ENCODE results near the gene LGALS1.

The LGALS1 gene

DNA sequence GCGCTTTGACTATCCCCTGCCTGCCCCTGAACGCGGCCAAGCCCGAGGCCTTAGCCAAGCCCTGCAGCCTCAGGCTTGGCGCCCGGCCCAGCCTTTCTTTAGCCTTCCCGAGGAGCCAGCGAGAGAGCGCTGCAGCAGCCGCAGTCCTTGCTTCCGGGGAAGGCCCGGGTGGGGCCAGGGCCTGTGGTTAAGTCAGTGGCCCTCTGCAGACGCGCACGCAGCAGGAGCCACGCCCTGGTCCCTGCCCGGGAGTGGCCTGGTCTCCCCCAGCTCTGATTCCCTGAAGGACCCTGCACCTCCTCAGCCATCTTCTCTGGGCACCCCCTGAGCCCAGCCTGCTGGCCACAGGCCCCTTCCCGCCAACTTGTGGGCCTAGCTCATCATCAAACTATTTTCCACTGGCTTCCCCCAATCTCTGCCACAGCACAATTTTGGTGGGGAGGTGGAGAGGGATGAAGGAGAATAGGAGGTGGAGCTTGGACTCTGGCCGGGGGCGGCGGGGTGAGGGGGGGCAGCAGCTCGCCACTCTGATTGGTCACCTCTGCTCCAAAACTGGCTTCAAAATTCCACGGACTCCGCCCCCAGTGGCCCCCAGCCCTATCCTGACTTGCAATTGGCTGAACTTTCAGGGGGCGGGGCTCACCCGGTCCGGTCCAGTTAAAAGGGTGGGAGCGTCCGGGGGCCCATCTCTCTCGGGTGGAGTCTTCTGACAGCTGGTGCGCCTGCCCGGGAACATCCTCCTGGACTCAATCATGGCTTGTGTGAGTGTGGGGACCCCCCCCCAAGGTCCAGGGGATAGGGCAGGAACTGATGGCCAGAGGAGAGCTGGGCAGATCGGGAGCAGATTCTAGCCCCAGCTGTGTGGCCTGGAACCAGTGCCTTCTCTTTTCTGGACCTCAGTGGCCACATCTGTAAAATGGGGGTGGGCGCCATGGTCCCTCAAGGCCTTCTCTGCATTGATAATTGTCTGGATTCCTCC is at the start of gene LGALS1:
TSS of gene LGALS1 (plus strand) at position 686 of the 979 bp plus-strand sequence. CDS start at position 753, 67 bp downstream.
- DNase-seq (ENCODE audit: low spot score) = peak; percentile 65

DNA sequence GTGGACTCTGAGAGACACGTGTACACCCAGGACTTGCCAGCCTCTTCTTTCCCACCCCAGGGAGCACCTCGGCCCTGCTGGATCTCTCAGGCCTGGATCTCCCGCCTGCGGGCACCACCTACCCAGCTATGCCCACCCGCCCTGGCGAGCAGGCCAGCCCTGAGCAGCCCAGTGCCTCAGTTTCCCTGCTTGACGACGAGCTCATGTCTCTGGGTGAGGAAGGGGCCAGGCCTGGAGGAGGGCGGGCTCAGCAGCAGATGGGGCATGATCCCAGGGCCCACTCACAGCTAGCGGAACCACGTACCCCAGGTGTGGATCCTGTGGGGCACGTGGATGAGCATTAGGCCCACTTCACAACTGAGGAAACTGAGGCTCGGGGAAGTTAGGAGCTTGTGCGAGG is 49.7 kb upstream of the LGALS1 start:
- no peak for DNase-seq (ENCODE audit: low spot score)

DNA sequence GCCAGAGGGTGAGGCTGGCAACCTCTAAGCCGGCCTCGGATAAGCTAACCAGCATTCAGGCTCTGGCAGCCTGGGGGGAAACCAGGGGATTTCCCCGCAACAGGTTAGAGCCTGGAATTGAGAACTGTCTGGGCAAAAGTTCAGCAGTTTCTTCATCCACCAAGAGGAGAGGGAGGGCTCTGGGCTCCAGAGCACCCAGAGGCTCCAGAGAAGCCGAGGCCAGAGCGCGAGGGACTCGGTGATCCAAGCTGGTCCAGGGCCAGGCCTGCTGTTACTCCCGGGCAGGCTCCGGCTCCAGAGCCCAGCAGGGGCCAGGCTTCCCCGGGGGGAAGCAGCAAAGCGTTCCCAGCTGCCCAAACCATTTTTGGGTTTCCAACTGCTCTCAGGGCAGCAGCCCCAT is 49.3 kb upstream of the LGALS1 start:
- no peak for DNase-seq (ENCODE audit: low spot score)

DNA sequence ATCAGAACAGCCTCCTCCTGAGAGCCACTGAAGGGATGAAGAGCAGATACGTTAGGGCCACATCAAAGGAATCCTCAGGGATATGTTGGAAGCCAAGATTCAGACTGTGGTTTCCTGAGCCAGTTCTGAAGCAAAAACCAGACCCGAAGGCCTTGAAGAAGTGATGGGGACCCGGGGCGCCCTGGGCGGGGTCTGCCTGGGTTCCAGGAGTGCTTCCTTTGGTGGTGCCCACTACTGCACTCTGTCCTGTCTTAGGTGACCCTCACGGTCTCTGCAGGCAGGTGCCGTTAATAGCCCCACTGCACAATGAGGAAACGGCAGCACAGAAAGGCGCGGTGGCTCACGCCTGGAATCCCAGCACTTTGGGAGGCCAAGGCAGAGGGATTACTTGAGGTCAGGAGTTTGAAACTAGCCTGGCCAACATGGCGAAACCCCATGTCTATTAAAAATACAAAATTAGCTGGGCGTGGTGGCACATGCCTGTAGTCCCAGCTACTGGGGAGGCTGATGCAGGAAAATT is 48.8 kb upstream of the LGALS1 start:
- no peak for DNase-seq (ENCODE audit: low spot score)

DNA sequence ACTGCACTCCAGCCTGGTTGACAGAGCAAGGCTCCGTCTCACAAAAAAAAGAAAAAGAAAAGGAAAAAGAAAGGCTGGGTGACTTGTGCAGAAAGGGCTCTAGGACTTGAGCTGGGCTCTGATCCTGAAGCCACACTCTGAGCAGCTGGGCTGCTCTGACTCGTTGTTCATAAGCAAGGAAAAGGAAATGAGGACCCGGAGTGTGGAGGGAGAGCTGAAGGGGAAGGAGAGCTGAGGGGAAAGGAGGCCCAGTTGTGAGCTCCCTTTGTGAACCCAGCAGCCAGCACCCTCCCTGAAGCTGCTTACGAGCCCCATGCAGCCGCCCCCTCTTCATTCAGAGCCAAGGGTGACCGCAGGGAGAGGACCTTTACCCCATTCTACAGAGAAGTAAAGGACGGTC is 48.3 kb upstream of the LGALS1 start:
- DNase-seq (ENCODE audit: low spot score) = no peak

DNA sequence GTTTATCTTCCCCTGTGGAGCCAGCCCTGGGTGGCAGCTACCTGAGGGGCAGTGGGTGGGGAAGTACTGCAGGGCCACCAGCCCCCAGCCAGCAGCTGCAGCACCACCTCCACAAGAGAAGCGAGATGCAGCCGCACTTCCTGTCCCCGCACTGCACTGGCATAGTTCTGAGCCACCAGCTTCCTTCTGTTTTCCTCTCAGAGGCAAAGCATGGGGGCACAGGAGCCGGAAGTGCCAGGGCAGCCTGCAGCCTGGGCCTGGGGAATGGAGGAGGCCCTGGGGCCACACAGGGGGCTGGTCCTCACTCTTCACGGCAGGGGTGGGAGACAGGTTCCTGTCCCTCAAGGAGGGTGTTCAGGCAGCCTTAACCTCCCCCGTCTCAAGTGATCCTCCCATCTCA is 47.9 kb upstream of the LGALS1 start:
- peak; percentile 55 for DNase-seq (ENCODE audit: low spot score)

DNA sequence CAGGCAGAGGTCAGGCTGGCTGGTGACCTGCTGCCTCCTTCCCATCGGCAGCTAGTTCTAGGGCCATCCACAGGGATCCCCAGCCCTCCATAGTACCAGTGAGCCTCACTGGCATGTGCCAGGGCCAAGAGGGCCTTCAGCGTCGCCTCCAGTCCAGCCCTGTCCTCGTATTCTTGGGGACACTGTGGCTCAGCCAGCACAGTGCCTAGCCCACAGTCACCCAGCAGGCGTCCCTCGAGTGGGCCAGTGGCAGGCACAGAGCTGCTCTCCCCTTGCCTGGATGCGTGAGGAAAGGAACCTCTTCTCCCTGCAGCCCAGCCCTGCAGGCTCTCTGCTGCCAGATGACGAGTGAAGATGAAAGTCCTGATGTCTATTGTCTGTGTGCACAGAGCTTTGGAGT is 46.6 kb upstream of the LGALS1 start:
- no peak for DNase-seq (ENCODE audit: low spot score)

DNA sequence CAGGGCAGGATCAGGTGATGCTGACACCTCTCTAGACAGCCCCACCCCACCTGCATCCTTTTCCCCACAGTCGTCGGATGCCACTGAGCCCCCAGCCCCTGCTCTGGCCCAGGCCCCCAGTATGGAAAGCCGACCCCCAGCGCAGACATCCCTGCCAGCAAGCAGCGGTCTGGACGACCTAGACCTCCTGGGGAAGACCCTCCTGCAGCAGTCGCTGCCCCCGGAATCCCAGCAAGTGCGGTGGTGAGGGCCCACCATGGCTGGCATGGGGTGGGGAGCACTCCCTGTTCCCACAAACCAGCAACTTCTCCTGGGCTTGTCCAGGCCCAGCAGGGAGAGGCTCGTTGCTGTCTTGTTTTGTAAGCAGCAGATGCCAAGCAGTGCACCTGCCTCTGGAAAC is 45.5 kb upstream of the LGALS1 start:
- no peak for DNase-seq (ENCODE audit: low spot score)

DNA sequence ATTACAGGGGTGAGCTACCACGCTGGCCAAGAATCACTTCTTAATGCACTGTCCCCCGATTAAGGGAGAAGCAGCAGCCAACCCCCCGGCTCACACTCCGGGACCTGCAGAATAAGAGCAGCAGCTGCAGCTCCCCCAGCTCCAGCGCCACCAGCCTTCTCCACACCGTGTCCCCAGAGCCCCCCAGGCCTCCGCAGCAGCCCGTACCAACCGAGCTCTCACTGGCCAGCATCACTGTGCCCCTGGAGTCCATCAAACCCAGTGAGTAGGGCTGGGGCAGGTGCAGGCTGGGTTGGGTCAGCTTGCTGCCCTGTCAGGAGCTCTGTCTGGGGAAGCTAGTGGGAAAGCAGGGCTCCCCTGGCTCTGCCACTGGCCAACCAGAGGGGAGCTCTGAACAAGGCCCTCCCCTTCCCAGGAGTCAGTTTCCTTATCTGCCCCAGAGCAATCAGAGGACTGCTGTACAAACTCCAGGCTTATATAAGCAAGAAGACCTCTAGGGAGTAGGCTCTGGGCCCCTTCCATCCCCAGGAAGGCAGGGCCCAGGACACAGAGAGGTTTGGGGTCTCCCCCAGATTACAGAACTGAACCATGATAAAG is 44.5 kb upstream of the LGALS1 start:
- no peak for DNase-seq (ENCODE audit: low spot score)

DNA sequence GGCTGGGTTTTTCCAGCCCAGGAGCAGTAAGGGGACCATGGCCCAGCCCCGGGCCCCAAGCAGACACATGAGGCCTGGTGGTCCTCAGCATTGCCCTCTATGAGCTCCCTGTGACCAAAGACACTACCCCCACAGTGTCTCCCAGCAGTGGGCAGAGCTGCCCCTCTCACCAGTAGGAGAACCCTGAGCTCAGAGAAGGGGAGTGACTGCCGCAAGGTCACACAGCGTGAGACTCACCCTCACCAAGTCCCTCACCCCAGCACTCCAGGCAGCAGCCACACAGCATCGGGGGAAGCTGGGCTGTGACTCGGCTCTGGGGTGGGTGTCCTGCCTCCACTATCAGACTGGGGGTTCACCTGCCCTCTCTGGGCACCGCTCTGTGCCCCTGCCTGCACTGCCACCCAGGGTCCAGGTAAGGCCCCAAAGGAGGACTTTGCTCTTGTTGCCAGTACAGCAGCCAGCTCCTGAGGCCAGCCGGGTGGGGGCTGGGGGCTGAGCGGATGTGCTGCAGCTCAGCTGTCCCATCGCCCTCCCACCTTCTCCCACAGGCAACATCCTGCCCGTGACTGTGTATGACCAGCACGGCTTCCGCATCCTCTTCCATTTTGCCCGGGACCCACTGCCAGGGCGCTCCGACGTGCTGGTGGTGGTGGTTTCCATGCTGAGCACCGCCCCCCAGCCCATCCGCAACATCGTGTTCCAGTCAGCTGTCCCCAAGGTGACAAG is 43.8 kb upstream of the LGALS1 start:
- DNase-seq (ENCODE audit: low spot score) = no peak

DNA sequence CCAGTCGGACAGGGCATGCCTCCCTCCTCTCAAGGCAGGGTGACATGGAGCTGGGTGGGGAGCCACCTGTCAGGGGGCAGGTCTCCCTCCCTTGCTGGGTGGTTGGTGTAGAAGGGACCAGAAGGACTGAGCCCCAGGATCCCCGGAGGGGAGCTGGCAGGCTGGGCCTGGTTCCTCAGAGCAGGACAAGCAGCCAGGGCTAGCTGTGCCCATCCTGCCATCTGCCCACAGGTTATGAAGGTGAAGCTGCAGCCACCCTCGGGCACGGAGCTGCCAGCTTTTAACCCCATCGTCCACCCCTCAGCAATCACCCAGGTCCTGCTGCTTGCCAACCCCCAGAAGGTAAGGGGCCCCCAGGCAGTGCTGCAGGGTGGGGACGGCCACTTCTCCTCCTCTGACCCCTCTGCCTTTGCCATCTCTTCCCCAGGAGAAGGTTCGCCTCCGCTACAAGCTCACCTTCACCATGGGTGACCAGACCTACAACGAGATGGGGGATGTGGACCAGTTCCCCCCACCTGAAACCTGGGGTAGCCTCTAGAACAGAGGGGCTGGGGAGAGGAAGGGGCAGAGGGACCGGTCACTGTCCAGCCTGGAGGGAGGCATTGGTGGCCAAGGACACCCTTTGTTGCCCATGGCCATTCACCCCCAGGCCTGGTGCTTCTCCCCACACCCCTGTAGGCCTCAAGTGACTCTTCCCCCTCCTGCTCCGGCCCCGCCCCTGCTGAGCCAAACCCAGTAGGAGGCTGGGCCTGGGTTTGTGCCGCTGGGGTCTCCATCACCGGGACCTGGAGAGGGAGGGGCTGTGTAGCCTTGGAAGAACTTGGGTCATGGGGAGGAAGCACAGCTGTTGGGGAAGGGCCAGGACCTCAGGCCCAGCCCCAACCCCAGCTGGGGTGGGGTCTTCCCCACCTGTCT is 43.0 kb upstream of the LGALS1 start:
- no peak for DNase-seq (ENCODE audit: low spot score)

DNA sequence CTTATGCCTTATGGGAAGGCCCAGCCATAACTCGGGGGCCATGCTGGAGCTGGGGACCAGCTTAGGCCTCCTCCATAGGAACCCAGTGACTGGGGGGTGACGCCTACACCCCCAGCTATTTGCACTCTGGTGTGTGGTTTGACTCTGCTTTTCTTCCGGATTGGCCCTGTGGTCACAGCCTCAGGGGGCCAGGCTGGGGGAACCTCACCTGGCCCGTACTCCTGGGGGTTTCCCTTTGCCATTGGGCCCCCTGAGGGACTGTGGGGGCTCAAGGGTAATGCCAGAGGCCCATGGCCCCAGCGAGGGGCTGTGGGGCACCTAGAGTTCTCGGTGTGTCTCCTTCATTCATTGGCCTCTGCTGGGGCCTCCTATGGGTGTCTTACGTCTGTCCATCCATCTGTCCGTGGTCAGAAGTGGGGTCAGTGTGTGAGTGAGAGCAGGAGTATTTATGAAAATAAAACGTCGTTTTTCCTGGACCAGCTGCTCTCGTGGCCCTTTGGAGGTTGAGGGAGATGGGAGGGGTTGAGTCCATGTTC is 42.3 kb upstream of the LGALS1 start:
- DNase-seq (ENCODE audit: low spot score) = peak; percentile 47

DNA sequence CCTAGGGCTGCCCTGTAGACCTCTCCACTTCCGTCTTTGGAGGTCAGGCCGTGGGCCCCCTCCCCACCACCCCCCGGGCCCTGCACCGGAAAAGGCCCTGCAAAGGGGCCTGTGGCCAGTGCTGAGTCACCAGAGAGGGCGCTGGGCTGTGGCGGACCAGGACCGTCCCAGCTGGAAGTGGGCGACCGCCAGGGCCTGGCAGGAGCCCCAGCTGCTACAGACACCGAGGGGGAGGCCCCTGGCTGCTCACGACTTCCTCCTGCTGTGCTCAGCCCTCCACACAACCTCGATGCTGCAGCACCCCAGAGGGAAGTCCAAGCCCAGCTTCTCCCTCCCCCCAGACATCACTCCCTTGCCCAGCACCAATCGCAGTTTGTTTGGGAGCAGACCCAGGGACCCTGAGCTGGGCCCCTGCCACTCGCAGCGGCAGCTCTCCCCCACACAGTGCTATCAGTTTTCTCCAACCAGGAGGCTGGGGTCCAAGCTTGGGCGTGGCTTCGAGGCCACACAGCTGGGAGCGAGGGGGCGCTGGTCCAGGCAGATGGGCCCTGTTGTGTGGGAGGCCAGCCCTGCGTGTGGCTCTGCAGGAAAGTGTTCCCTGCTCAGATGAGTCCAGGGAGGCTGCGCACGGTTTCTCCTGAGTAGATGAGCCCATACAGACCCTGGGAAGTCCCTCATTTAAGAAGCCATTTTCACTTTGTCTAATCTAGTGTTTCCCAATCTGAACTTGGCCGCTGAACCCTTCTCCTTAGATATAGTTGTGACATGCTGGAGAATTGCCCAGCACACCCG is 41.6 kb upstream of the LGALS1 start:
- peak; percentile 54 for DNase-seq (ENCODE audit: low spot score)

DNA sequence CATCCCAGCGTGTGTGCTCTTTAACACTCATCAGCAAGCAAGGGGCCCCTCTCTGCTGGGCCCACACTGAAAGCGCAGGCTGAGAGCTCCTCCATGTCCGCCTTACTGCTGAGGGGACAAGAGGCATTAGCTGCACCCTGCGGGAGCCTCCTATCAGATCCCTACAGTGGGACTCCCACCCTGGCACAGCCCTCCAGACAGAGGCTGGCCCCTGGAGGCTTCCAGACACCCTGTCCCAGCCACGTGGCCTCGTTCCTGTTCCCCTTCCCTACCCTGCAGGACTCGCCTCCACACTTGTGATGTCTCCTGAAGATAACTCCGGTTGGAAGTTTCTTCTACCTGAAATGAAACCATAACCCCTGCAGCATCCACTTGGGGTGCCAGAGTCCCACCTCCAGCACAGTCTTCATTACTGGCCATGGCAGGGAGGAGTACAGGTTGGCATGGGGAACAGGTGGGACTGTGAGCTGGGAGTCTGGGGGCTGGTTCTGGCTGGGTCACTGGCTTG is 41.0 kb upstream of the LGALS1 start:
- DNase-seq (ENCODE audit: low spot score) = peak; percentile 38

DNA sequence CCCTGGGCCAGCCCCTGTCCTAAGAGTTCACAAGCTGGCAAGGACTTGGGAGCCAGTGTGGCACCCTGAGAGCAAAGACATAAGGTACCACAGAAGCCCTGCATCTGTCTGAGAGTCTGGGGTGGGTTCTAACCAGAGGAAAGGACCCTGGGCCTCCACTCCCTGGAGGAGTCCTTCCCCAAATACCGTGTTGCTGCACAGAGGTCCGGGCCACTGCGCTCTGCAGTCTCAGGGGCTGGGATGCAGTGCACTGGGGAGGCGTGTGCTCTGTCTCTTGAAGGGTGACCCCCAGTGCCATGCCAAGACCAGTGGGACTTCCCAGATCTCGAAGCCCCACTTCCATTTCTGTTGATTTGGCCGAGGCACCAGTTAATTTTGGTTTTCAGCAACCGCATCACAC is 40.3 kb upstream of the LGALS1 start:
- DNase-seq (ENCODE audit: low spot score) = no peak

DNA sequence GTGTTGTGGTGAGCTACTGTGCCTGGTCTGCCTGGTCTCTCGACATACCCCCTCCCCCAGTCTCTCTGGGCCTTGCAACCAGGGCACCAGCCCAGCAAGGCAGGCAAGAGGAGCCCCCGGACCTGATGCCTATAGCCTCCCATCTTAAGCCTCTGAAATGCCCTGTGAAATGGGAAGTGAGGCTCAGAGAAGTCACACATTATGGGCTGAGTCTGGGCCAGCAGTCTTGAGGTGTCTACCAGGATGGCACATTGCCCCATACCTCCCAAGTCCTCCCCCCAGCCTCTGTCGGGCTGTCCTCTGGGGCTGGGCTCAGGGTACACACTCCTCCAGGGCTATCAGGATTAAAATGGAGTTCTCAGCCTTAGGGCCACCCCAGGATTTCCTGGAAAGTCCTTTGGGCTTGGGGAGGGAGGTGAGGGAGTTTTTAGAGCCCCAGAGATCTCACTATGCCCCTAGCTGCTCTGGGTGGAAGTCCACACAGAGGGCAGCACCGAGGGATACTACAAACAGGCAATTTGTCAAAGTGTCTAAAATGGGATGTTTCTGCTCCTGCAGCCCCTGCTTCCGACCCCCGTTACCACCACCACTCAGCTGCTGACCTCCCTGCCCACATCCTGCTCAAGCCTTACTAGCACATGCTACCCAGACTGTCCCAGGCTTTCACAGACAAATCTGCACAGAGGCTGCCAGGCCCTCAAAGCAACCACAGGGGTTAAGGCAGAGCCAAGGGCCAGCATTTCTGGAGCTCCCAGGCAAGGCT is 39.1 kb upstream of the LGALS1 start:
- DNase-seq (ENCODE audit: low spot score) = no peak

DNA sequence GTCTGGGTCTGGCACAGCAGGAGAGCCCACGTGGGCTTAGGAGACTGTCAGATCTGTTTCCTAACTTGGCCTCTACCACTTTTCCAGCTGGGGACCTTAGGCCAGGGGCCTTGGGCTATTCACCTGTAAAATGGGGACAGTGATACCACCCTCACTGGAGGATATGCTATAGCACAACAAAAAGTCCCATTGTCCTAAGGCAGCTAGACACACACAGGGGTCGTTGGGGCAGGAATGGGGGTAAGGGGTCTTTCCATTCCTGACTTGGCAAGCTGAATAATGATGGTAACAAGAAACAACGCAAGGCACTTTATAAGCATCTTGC is 38.5 kb upstream of the LGALS1 start:
- DNase-seq (ENCODE audit: low spot score) = no peak

DNA sequence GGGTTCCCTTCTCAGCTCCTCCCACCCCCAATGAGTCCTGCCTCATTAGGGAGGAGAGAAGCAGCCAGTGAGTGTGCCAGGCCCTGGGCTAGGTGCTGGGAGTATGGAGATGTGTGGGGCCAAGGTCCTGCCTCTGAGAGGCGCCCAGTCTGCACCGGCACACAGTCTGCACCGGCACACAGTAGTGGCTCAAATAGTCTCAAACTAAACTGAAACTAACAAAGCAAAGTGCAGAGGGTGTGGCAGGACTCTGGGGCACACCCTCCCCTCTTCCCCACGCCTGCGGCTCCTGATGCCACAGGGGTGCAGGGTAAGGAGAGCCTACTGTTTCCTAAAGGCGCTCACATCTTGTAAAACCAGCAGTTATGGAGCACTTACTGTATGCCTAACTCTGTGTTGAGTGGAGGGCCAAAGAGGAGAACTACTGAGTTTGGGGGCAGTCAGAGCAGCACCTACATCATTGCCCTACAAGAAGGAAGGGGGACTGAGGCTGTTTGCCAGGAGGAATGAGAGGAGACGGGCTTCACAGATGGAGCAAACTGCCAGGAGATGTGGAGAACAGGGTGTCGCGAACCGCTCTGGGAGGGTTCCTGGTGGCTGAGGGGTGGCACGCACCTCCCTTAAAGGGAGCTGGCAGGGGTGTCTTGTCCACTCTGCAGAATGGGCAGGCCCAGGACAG is 36.9 kb upstream of the LGALS1 start:
- DNase-seq (ENCODE audit: low spot score) = peak; percentile 40

Measured in CD4-positive, alpha-beta T cell treated with Interleukin-2 at 100 ng/mL for 4 hours (primary cell).